ENCODE data around the gene TBC1D30.
"Not testable (repeated sequence)": the region's sequence is repeated elsewhere in the genome, so short reads cannot be mapped to it uniquely, and the experiment has no call there.

The TBC1D30 gene

GRCh38 chr12:64824500-64825142 is at the start of gene TBC1D30:
TSS of gene TBC1D30 (plus strand) at chr12:64824647. CDS start at chr12:64824880, 233 bp downstream.
- DNase-seq (ENCODE audit: low read depth in 2 of 2, low spot score in 1 of 2): no peak

GRCh38 chr12:64775147-64775736 is 49.2 kb upstream of the TBC1D30 start:
- not testable (repeated sequence) for DNase-seq (ENCODE audit: low read depth in 2 of 2, low spot score in 1 of 2)

- DNase-seq (ENCODE audit: low read depth in 2 of 2, low spot score in 1 of 2): no peak
Measured at GRCh38 chr12:64779354-64779974, 45.0 kb upstream of the TBC1D30 start.

GRCh38 chr12:64780132-64780530 is 44.3 kb upstream of the TBC1D30 start:
- DNase-seq (ENCODE audit: low read depth in 2 of 2, low spot score in 1 of 2): no peak

GRCh38 chr12:64780531-64781279 is 43.7 kb upstream of the TBC1D30 start:
- no peak for DNase-seq (ENCODE audit: low read depth in 2 of 2, low spot score in 1 of 2)

GRCh38 chr12:64781280-64782190 is 42.9 kb upstream of the TBC1D30 start:
- no peak for DNase-seq (ENCODE audit: low read depth in 2 of 2, low spot score in 1 of 2)

- no peak for DNase-seq (ENCODE audit: low read depth in 2 of 2, low spot score in 1 of 2)
Measured at GRCh38 chr12:64782191-64782876, 42.1 kb upstream of the TBC1D30 start.

- DNase-seq (ENCODE audit: low read depth in 2 of 2, low spot score in 1 of 2): no peak
Measured at GRCh38 chr12:64785838-64786237, 38.6 kb upstream of the TBC1D30 start.

GRCh38 chr12:64790166-64790565 is 34.3 kb upstream of the TBC1D30 start:
- no peak for DNase-seq (ENCODE audit: low read depth in 2 of 2, low spot score in 1 of 2)

- no peak for DNase-seq (ENCODE audit: low read depth in 2 of 2, low spot score in 1 of 2)
Measured at GRCh38 chr12:64791036-64791435, 33.4 kb upstream of the TBC1D30 start.

GRCh38 chr12:64792128-64792527 is 32.3 kb upstream of the TBC1D30 start:
- no peak for DNase-seq (ENCODE audit: low read depth in 2 of 2, low spot score in 1 of 2)

GRCh38 chr12:64793610-64794009 is 30.8 kb upstream of the TBC1D30 start:
- no peak for DNase-seq (ENCODE audit: low read depth in 2 of 2, low spot score in 1 of 2)

GRCh38 chr12:64794305-64794704 is 30.1 kb upstream of the TBC1D30 start:
- DNase-seq (ENCODE audit: low read depth in 2 of 2, low spot score in 1 of 2): no peak

GRCh38 chr12:64796205-64796845 is 28.1 kb upstream of the TBC1D30 start:
- peak in 1 of 2 donors; percentile 23 for DNase-seq (ENCODE audit: low read depth in 2 of 2, low spot score in 1 of 2)

- DNase-seq (ENCODE audit: low read depth in 2 of 2, low spot score in 1 of 2): no peak
Measured at GRCh38 chr12:64797156-64797555, 27.3 kb upstream of the TBC1D30 start.

GRCh38 chr12:64798165-64798564 is 26.3 kb upstream of the TBC1D30 start:
- DNase-seq (ENCODE audit: low read depth in 2 of 2, low spot score in 1 of 2): no peak

GRCh38 chr12:64800640-64801039 is 23.8 kb upstream of the TBC1D30 start:
- DNase-seq (ENCODE audit: low read depth in 2 of 2, low spot score in 1 of 2): no peak

- no peak for DNase-seq (ENCODE audit: low read depth in 2 of 2, low spot score in 1 of 2)
Measured at GRCh38 chr12:64801381-64801780, 23.1 kb upstream of the TBC1D30 start.

- DNase-seq (ENCODE audit: low read depth in 2 of 2, low spot score in 1 of 2): not testable (repeated sequence)
Measured at GRCh38 chr12:64802180-64802775, 22.2 kb upstream of the TBC1D30 start.
